Upper lobe of left lung (tissue), 4 donors: ENCODE data around the gene STX16.

Experiments
- CTCF ChIP-seq, 6 experiments: fragments of 450-650 bp in 4 of 6; fragments of 200-600 bp in 2 of 6; sonication (generic) in 2 of 6; IDR thresholded peaks; one replicate each; pipeline ENCODE4 v1.5.1; 2016 to 2019; ENCODE audit warnings: antibody characterized with exemption in 6 of 6
- EP300 ChIP-seq, 4 donors: sonication (generic); formaldehyde crosslinking; IDR thresholded peaks; one replicate each; pipeline ENCODE4 v1.5.1; 2017; ENCODE audit warnings: antibody characterized with exemption in 4 of 4, control low read depth in 2 of 4
- POLR2A ChIP-seq, 4 donors: fragments of 450-650 bp; IDR thresholded peaks; one replicate each; pipeline ENCODE4 v1.5.1; 2016 to 2017; ENCODE audit warnings: antibody characterized with exemption in 4 of 4, mild to moderate bottlenecking in 2 of 4
- POLR2AphosphoS5 ChIP-seq, 2 donors: sonication (generic); formaldehyde crosslinking; IDR thresholded peaks; one replicate each; pipeline ENCODE4 v1.5.1; 2017; ENCODE audit warnings: antibody characterized with exemption in 2 of 2

GRCh38 chr20:58650181-58650775 lies 805 bp upstream of the STX16 start:
- TF ChIP-seq CTCF (IDR thresholded peaks at IDR 0.05) = no peak
- TF ChIP-seq POLR2AphosphoS5 (IDR thresholded peaks at IDR 0.05) = no peak
- peak in 1 of 4 donors; percentile 19 for TF ChIP-seq POLR2A (IDR thresholded peaks at IDR 0.05)
- no peak for TF ChIP-seq EP300 (IDR thresholded peaks at IDR 0.05)
